ENCODE data around the gene LIX1L. TPM values are rescaled to one million over a fixed set of nuclear protein-coding genes. Genes with fewer than 3 reads are reported as not detected.

Gene LIX1L
- total RNA-seq, 1 experiment from 2014 or later = 0.82 TPM

DNA sequence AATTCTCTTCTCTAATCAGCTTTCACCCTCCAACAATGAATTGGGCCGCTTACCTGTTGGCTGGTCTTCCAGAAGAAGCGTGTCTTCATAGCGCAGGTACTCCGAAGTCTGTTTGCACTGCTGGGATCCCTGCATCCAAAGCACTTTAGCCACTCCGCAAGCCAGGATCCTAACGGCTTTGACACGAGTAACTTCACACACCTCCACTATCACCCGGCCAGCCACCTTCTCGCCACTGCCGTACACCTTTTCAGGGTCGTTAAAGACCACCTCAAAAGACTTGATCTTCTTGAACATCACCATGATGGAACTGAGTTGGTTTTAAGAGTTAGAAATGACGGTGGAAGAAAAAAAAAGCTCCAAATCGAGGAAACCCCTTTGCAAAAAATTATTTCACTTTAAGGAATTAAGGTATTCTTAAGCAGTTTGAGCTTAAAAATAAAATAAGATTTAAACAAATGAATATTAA, 38.2 kb upstream of the LIX1L start:
- ChIA-PET CTCF (interaction anchor here (1.1 to 1.7 kb wide), 2 partner anchors 17 to 104 kb away, joined by 3 to 4 read pairs; no protein-coding TSS in a partner anchor), POLR2A (interaction anchor here (0.6 kb wide), 1 partner anchor 16 kb away, joined by 3 read pairs; no protein-coding TSS in a partner anchor)
- peaks cover 43% of the 10 kb centered on the region for H3K36me3 Mint-ChIP-seq (ENCODE audit: insufficient read depth, unreplicated experiment)
- H3K4me3 Mint-ChIP-seq (ENCODE audit: unreplicated experiment) = peak overlapping the region; percentile 84
- peaks cover 16% of the 10 kb centered on the region; the same call in 1 of the 2 replicates for H3K36me3 ChIP-seq (ENCODE audit: control insufficient read depth, insufficient read depth, low read length)
- intact Hi-C loops (cut with micrococcal nuclease; ENCODE audit: unreplicated experiment) = loop anchor here (1.0 kb wide), 3 partner anchors 11 to 32 kb away; partner anchors contain the start of genes ANKRD34A and POLR3GL
- peaks cover 17% of the 10 kb centered on the region; the same call in 1 of the 2 replicates for H3K4me1 ChIP-seq
- peak overlapping the region; percentile 93 for H3K27ac Mint-ChIP-seq (ENCODE audit: unreplicated experiment)
- H3K4me1 Mint-ChIP-seq (ENCODE audit: low read depth, unreplicated experiment) = peaks cover 15% of the 10 kb centered on the region
- H3K9me3 ChIP-seq = no peaks in the 10 kb centered on the region
- BruUV-seq (replicated peaks) = TSS peak; percentile 54
- no peaks in the 10 kb centered on the region for H3K27me3 ChIP-seq (replicated peaks; ENCODE audit: control insufficient read depth, insufficient read depth, low read length)
- no peak for DNase-seq
- no peaks in the 10 kb centered on the region for H3K27me3 Mint-ChIP-seq (ENCODE audit: insufficient read depth, unreplicated experiment)
- H3K4me3 ChIP-seq (ENCODE audit: low read depth, low read length) = peak overlapping the region; percentile 91
- TF ChIP-seq, protein P1, sequence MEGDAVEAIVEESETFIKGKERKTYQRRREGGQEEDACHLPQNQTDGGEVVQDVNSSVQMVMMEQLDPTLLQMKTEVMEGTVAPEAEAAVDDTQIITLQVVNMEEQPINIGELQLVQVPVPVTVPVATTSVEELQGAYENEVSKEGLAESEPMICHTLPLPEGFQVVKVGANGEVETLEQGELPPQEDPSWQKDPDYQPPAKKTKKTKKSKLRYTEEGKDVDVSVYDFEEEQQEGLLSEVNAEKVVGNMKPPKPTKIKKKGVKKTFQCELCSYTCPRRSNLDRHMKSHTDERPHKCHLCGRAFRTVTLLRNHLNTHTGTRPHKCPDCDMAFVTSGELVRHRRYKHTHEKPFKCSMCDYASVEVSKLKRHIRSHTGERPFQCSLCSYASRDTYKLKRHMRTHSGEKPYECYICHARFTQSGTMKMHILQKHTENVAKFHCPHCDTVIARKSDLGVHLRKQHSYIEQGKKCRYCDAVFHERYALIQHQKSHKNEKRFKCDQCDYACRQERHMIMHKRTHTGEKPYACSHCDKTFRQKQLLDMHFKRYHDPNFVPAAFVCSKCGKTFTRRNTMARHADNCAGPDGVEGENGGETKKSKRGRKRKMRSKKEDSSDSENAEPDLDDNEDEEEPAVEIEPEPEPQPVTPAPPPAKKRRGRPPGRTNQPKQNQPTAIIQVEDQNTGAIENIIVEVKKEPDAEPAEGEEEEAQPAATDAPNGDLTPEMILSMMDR (IDR thresholded peaks at IDR 0.05; ENCODE audit: insufficient read depth in 1 of 2, low read depth in 1 of 2, low read length in 1 of 2, severe bottlenecking in 1 of 2, unreplicated experiment in 1 of 2) = no peak
- H3K9me3 Mint-ChIP-seq (ENCODE audit: unreplicated experiment) = no peaks in the 10 kb centered on the region

GRCh38 chr1:145995148-145995881, 37.5 kb upstream of the LIX1L start:
- intact Hi-C loops (cut with micrococcal nuclease; ENCODE audit: unreplicated experiment) = no loop called here
- no peaks in the 10 kb centered on the region for H3K9me3 ChIP-seq
- peak overlapping the region; percentile 91 for H3K4me3 ChIP-seq (ENCODE audit: low read depth, low read length)
- peaks cover 21% of the 10 kb centered on the region; the same call in 1 of the 2 replicates for H3K4me1 ChIP-seq
- H3K27me3 Mint-ChIP-seq (ENCODE audit: insufficient read depth, unreplicated experiment) = no peaks in the 10 kb centered on the region
- no TSS peak for BruUV-seq (replicated peaks)
- H3K9me3 Mint-ChIP-seq (ENCODE audit: unreplicated experiment) = no peaks in the 10 kb centered on the region
- no peak for DNase-seq
- H3K36me3 Mint-ChIP-seq (ENCODE audit: insufficient read depth, unreplicated experiment) = peaks cover 43% of the 10 kb centered on the region
- H3K36me3 ChIP-seq (ENCODE audit: control insufficient read depth, insufficient read depth, low read length) = peaks cover 16% of the 10 kb centered on the region; the same call in 1 of the 2 replicates
- H3K27me3 ChIP-seq (replicated peaks; ENCODE audit: control insufficient read depth, insufficient read depth, low read length) = no peaks in the 10 kb centered on the region
- CTCF ChIA-PET = no interaction called here
- peaks cover 20% of the 10 kb centered on the region for H3K4me1 Mint-ChIP-seq (ENCODE audit: low read depth, unreplicated experiment)
- POLR2A ChIA-PET = no interaction called here
- H3K27ac Mint-ChIP-seq (ENCODE audit: unreplicated experiment) = peak overlapping the region; percentile 93
- TF ChIP-seq, protein P1 (IDR thresholded peaks at IDR 0.05; ENCODE audit: insufficient read depth in 1 of 2, low read depth in 1 of 2, low read length in 1 of 2, severe bottlenecking in 1 of 2, unreplicated experiment in 1 of 2) = no peak
- peak overlapping the region; percentile 84 for H3K4me3 Mint-ChIP-seq (ENCODE audit: unreplicated experiment)

DNA sequence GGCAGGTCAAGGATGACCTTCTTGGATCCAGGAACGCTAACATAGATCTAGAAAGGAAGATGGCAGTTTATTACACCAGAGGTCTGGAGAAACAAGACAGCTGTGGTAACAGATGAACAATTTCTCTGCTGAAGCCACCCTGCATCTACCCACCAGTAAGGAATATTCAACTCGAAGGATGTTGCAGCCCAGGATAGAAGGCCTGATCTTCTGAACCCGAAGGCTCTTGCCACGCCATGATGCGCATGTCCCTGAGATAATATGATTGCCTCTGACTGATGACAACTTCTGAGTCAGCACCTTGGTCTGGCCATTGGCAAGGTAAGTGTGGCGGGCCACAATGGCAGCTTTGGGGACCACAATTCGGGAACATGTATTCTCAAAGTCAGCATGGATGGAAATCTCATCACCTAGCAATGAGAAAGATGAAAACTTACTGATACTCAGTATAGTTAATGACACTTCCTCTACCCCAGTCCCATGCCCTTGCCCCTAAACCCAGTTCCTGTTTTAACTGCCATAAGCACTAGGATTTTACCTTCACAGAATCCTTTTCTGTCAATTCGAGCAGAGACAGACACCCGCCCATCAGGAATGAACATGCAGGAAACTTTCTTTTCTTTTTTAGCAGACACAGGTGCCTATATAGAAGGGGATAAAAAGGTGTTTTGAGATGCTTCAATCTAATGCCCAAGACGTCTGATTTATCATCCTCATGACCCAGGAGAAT, 36.7 kb upstream of the LIX1L start:
- Histone ChIP-seq H3K27me3 (replicated peaks; ENCODE audit: control insufficient read depth, insufficient read depth, low read length) (no peaks in the 10 kb centered on the region), H3K36me3 (ENCODE audit: control insufficient read depth, insufficient read depth, low read length) (peaks cover 16% of the 10 kb centered on the region; the same call in 1 of the 2 replicates), H3K4me1 (peaks cover 21% of the 10 kb centered on the region; the same call in 1 of the 2 replicates), H3K9me3 (no peaks in the 10 kb centered on the region), H3K4me3 (ENCODE audit: low read depth, low read length) (peak overlapping the region; percentile 91)
- Mint-ChIP-seq H3K9me3 (ENCODE audit: unreplicated experiment) (no peaks in the 10 kb centered on the region), H3K27me3 (ENCODE audit: insufficient read depth, unreplicated experiment) (no peaks in the 10 kb centered on the region), H3K36me3 (ENCODE audit: insufficient read depth, unreplicated experiment) (peaks cover 43% of the 10 kb centered on the region), H3K27ac (ENCODE audit: unreplicated experiment) (no peak overlapping the region), H3K4me3 (ENCODE audit: unreplicated experiment) (peak overlapping the region; percentile 84), H3K4me1 (ENCODE audit: low read depth, unreplicated experiment) (peaks cover 23% of the 10 kb centered on the region)
- DNase-seq = no peak
- TF ChIP-seq, protein P1 (IDR thresholded peaks at IDR 0.05; ENCODE audit: insufficient read depth in 1 of 2, low read depth in 1 of 2, low read length in 1 of 2, severe bottlenecking in 1 of 2, unreplicated experiment in 1 of 2) = no peak
- POLR2A ChIA-PET = no interaction called here
- intact Hi-C loops (cut with micrococcal nuclease; ENCODE audit: unreplicated experiment) = no loop called here
- BruUV-seq (replicated peaks) = no TSS peak
- CTCF ChIA-PET = no interaction called here

Measured in Caco-2 (cell line).